ENCODE results near the gene SFXN4. TPM values are rescaled to one million over a fixed set of nuclear protein-coding genes. Genes with fewer than 3 reads are reported as not detected.

The SFXN4 gene
- total and polyA plus RNA-seq, 12 donors, result 31.0 to 135 (median 51.2) TPM

- peaks cover 7% of the 10 kb centered on the region in 2 donors for H3K4me1 ChIP-seq (replicated peaks in 1 of 2)
- no peak overlapping the region for H3K27ac ChIP-seq
- no peak overlapping the region for H3K4me3 ChIP-seq
- no peak for DNase-seq
- TF ChIP-seq POLR2A (IDR thresholded peaks at IDR 0.05), result no peak
- TF ChIP-seq, protein P1, sequence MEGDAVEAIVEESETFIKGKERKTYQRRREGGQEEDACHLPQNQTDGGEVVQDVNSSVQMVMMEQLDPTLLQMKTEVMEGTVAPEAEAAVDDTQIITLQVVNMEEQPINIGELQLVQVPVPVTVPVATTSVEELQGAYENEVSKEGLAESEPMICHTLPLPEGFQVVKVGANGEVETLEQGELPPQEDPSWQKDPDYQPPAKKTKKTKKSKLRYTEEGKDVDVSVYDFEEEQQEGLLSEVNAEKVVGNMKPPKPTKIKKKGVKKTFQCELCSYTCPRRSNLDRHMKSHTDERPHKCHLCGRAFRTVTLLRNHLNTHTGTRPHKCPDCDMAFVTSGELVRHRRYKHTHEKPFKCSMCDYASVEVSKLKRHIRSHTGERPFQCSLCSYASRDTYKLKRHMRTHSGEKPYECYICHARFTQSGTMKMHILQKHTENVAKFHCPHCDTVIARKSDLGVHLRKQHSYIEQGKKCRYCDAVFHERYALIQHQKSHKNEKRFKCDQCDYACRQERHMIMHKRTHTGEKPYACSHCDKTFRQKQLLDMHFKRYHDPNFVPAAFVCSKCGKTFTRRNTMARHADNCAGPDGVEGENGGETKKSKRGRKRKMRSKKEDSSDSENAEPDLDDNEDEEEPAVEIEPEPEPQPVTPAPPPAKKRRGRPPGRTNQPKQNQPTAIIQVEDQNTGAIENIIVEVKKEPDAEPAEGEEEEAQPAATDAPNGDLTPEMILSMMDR (IDR thresholded peaks at IDR 0.05), result no peak
- peaks cover 0 to 33% of the 10 kb centered on the region in 2 donors for H3K36me3 ChIP-seq (replicated peaks in 1 of 2)
- intact Hi-C loops (cut with DNase I), result no loop called here
- 88 to 97% (median 89%) methylated on average over 4 of the region's 4 CpGs for WGBS, 4 donors
- no peaks in the 10 kb centered on the region for H3K9me3 ChIP-seq (replicated peaks in 1 of 3)
- no peaks in the 10 kb centered on the region for H3K27me3 ChIP-seq
Measured at GRCh38 chr10:119129721-119130120, 35.8 kb downstream of the SFXN4 start.

DNA sequence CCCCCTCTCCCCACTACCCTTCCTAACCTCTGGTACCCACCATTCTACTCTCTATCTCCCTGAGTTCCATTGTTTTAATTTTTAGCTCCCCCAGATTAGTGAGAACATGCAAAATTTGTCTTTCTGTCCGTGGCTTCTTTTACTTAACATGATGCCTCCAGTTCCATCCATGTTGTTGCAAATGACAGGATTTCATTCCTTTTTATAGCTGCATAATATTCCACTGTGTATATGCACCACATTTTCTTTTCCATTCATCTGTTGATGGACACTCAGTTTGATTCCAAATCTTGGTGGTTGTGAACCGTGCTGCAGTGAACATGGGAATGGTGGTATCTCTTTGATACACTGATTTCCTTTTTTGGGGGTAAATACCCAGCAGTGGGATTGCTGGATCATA lies 39.6 kb downstream of the SFXN4 start:
- no peak overlapping the region for H3K4me3 ChIP-seq
- TF ChIP-seq, protein P1 (IDR thresholded peaks at IDR 0.05), result no peak
- TF ChIP-seq POLR2A (IDR thresholded peaks at IDR 0.05), result no peak
- H3K9me3 ChIP-seq (replicated peaks in 1 of 3), result no peaks in the 10 kb centered on the region
- H3K36me3 ChIP-seq (replicated peaks in 1 of 2), result peaks cover 0 to 46% of the 10 kb centered on the region in 2 donors
- DNase-seq, result no peak
- H3K4me1 ChIP-seq (replicated peaks in 1 of 2), result peaks cover 0 to 2% of the 10 kb centered on the region in 2 donors
- intact Hi-C loops (cut with DNase I), result no loop called here
- WGBS, 4 donors, result 97 to 100% (median 98%) methylated on average over 2 of the region's 2 CpGs
- H3K27me3 ChIP-seq, result no peaks in the 10 kb centered on the region
- H3K27ac ChIP-seq, result no peak overlapping the region

GRCh38 chr10:119120875-119121274 lies 44.6 kb downstream of the SFXN4 start:
- H3K9me3 ChIP-seq (replicated peaks in 1 of 3), result no peaks in the 10 kb centered on the region
- no peak overlapping the region for H3K4me3 ChIP-seq
- WGBS, 4 donors, result 85 to 100% (median 97%) methylated on average over 2 of the region's 2 CpGs
- no peak for DNase-seq
- intact Hi-C loops (cut with DNase I), result no loop called here
- peaks cover 9 to 11% of the 10 kb centered on the region in 2 donors for H3K4me1 ChIP-seq (replicated peaks in 1 of 2)
- peaks cover 0 to 50% of the 10 kb centered on the region in 2 donors for H3K36me3 ChIP-seq (replicated peaks in 1 of 2)
- peak overlapping the region in 2 of 5 donors; percentile 46 to 48 for H3K27ac ChIP-seq
- no peaks in the 10 kb centered on the region for H3K27me3 ChIP-seq
- TF ChIP-seq POLR2A (IDR thresholded peaks at IDR 0.05), result no peak
- TF ChIP-seq, protein P1 (IDR thresholded peaks at IDR 0.05), result no peak

GRCh38 chr10:119120413-119120867 lies 45.1 kb downstream of the SFXN4 start:
- peak in 3 of 7 donors; percentile 42 to 54 (median 54) for DNase-seq
- Histone ChIP-seq H3K27me3 (no peaks in the 10 kb centered on the region), H3K4me3 (no peak overlapping the region), H3K27ac (peak overlapping the region in 3 of 5 donors; percentile 46 to 54 (median 48)), H3K36me3 (replicated peaks in 1 of 2) (peaks cover 0 to 46% of the 10 kb centered on the region in 2 donors), H3K4me1 (replicated peaks in 1 of 2) (peaks cover 9 to 11% of the 10 kb centered on the region in 2 donors), H3K9me3 (replicated peaks in 1 of 3) (no peaks in the 10 kb centered on the region)
- intact Hi-C loops (cut with DNase I), result no loop called here
- WGBS, 4 donors, result 47 to 54% (median 50%) methylated on average over 4 of the region's 4 CpGs
- TF ChIP-seq, protein P1 (IDR thresholded peaks at IDR 0.05), result no peak
- no peak for TF ChIP-seq POLR2A (IDR thresholded peaks at IDR 0.05)

Measured in adrenal gland (tissue), 12 donors.